Fibroblast of the aortic adventitia (primary cell): Measurements from ENCODE around the gene CHD6. TPM values are rescaled to one million over a fixed set of nuclear protein-coding genes. Genes with fewer than 3 reads are reported as not detected.

Source experiments
- DNase-seq: peaks from one replicate; pipeline ENCODE4 v3.0.0-alpha.2; 2010; ENCODE audit warnings: low read depth
- H3K4me3 ChIP-seq: 2 replicates; pipeline ENCODE4 v1.5.1; 2011; ENCODE audit warnings: low read depth, mild to moderate bottlenecking, control low read depth, low read length, moderate library complexity
- total RNA-seq: library from RNA; depleted of rRNA; stranded (reverse); fragments of >200 nt; gene quantifications from 2 replicates; pipeline ENCODE4 v1.2.3, GENCODE V29; 2012; ENCODE audit warnings: low replicate concordance
- TF ChIP-seq, protein P1 (sequence below): IDR thresholded peaks from 2 replicates; pipeline ENCODE4 v1.5.1; 2011; ENCODE audit warnings: mild to moderate bottlenecking, low read length, control low read depth, inconsistent platforms; ENCODE audit not compliant: insufficient read depth

CHD6 gene
- total RNA-seq, 1 donor: 29.7 TPM

DNA sequence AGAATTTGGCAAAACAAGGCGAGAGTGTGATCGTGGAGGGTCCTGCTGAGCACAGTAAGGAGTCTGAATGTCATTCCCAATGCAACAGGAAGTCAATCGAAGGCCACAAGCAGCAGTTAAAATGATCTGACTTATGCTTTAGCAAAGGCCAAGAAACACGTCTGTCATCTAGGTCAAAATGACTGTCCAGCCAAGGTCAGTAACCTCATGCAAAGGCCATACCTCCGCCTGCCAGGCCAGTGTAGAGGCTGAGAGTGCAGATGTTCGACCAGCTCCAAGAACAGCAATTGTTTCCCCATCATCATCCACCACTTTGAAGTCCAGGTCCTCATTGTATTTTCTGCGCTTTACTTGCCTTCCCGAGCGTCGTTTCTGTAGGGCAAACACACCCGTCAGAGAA lies 105.6 kb downstream of the CHD6 start:
- DNase-seq: no peak

DNA sequence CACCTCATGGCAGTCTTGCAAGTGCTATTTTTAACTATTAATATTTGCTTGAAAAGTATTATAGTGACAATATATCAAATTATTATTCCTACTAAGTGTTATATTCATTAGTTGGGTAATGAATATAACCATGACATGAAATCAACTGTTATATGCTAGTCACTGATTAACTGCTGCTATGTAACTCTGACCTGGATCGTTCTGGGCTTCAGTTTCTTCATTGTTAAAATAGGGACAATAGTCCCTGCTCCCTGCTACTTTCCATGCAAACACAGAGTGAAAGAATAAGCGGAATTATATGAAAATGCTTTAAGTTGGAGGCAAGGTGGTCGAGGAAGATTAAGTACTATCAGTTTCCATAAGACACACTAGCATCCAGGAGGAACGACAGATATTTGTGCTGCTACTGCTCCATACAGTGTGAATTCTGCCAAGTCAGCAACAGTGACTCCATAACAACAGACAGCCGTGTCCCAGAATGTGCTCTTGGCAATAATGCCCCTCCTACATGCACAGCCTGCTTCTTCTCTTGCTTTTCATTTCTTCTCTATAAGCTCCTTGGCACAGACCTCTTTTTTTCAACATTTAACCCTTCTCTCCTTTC lies 107.2 kb downstream of the CHD6 start:
- no peak for DNase-seq
- H3K4me3 ChIP-seq: no peak overlapping the region
- TF ChIP-seq, protein P1, sequence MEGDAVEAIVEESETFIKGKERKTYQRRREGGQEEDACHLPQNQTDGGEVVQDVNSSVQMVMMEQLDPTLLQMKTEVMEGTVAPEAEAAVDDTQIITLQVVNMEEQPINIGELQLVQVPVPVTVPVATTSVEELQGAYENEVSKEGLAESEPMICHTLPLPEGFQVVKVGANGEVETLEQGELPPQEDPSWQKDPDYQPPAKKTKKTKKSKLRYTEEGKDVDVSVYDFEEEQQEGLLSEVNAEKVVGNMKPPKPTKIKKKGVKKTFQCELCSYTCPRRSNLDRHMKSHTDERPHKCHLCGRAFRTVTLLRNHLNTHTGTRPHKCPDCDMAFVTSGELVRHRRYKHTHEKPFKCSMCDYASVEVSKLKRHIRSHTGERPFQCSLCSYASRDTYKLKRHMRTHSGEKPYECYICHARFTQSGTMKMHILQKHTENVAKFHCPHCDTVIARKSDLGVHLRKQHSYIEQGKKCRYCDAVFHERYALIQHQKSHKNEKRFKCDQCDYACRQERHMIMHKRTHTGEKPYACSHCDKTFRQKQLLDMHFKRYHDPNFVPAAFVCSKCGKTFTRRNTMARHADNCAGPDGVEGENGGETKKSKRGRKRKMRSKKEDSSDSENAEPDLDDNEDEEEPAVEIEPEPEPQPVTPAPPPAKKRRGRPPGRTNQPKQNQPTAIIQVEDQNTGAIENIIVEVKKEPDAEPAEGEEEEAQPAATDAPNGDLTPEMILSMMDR: no peak

More for the DNA sequence above, 105.6 kb downstream of the CHD6 start:
- TF ChIP-seq, protein P1: no peak
- no peak overlapping the region for H3K4me3 ChIP-seq

DNA sequence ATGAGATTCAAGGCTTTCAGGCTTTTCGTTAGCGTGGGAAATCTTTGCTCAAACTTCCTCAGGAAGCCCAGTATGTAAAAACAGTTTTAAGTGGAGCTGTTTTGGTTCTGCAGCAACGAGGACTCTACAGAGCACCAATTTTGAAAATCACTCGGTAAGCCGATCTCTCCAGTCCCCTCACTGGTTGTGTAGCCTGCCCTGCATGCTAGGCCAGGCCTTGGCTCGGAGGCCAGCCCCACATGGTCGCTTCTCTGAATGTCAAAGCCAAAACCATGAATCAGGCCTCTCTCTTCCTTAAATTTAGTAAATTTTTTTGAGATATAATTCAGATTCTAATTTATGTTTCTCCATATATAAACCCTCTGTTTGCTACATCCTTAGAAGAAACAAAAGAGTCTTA lies 108.0 kb downstream of the CHD6 start:
- TF ChIP-seq, protein P1: no peak
- no peak for DNase-seq

DNA sequence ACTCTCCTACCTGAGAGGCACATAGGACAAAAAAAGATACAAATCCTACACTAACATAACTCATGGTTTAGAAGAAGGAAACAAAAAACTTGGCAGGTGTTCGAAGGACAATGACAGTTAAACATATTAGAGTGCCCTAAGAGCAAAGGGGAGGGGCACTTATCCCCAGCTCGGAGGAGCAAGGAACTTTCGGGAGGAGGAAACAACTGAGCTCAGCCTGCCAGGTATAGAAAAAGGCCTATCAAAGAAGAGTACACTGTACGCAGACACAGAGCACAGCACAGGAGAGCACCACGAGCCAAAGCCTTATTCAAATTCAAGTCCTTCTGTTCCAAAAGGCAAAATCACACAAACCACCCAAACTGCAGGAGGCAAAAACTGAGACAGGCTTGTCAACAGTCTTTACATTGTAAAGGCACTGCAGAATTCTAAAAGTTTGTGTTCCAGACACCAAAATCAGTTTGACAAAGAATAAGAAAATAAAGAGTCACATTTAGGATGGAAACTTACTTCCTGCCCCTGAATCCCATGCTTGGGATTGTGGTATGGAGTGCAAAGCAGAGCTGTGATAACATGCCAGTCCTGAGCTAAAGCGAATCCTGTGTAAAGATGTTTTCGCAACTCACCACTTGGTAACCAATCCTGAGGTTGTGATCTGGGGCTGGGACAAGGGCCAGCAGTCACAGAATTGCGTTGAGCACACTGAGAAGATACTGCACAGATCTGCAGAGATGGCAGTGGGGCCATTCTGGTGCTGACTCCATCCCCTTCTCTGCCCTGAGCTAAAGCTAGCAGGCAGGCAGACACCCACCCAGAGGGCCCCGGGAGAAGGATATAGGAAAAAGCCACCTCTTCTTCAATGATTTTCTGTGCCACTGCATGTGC lies 108.6 kb downstream of the CHD6 start:
- peak; percentile 57 for DNase-seq
- H3K4me3 ChIP-seq: no peak overlapping the region
- TF ChIP-seq, protein P1: no peak

More for the DNA sequence above, 108.0 kb downstream of the CHD6 start:
- no peak overlapping the region for H3K4me3 ChIP-seq

DNA sequence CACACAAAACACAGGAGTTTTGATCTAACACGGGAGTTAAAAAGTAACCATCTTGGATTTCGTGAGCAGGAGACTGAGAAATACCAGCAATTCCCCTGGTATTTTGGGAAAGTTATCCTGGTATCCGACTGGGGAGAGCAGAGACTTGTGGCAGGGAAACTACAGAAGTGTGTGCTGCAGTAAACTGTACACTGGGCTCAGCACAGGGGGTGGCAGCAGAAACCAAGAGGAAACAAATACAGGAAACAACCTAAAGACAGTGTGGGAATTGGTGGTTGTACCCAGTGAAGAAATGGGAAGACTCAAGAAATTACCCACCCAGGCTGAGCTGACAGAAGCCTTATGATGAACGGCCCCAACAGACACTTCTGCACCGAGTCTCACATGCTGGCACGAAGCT lies 109.8 kb downstream of the CHD6 start:
- TF ChIP-seq, protein P1: no peak
- DNase-seq: no peak
- no peak overlapping the region for H3K4me3 ChIP-seq

DNA sequence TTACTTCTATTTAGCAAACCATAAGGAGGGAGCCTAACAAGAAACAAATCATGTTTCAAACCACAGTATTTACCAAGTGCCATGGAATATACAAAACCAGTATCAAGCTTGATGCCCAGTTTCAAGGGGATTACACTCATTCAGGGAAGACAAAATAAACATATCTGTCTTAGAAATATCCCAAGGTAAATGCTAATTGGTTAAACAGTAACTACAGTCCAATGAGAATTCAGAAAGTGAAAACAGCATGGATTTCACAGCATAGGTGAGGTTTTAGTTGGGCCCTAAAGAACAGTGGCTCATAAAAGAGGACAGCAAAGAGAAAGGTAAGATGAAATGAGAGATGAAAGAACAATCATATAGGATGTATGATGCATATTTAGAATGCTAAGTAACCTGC lies 110.3 kb downstream of the CHD6 start:
- no peak overlapping the region for H3K4me3 ChIP-seq
- TF ChIP-seq, protein P1: no peak
- no peak for DNase-seq
